C1 segment of cervical spinal cord (tissue), 14 donors: ENCODE measurements around the gene KRT15.
"Not testable (repeated sequence)": the region's sequence is repeated elsewhere in the genome, so short reads cannot be mapped to it uniquely, and the experiment has no call there.

ENCODE experiments used
- DNase-seq, 14 donors: peaks; one replicate each; lab custom pipeline; 2025; lab: John Stamatoyannopoulos, UW

The KRT15 gene

GRCh38 chr17:41544491-41544892, 25.8 kb upstream of the KRT15 start:
- no peak for DNase-seq

- DNase-seq, result not testable (repeated sequence)
Measured at GRCh38 chr17:41542786-41543185, 24.1 kb upstream of the KRT15 start.

- no peak for DNase-seq
Measured at GRCh38 chr17:41542357-41542756, 23.7 kb upstream of the KRT15 start.

- DNase-seq, result no peak
Measured at GRCh38 chr17:41540921-41541625, 22.4 kb upstream of the KRT15 start.

GRCh38 chr17:41539979-41540701, 21.4 kb upstream of the KRT15 start:
- no peak for DNase-seq

- no peak for DNase-seq
Measured at GRCh38 chr17:41539071-41539492, 20.4 kb upstream of the KRT15 start.

GRCh38 chr17:41538565-41538991, 19.9 kb upstream of the KRT15 start:
- DNase-seq, result no peak

- DNase-seq, result no peak
Measured at GRCh38 chr17:41537990-41538389, 19.3 kb upstream of the KRT15 start.

GRCh38 chr17:41537614-41537954, 18.9 kb upstream of the KRT15 start:
- DNase-seq, result no peak

- no peak for DNase-seq
Measured at GRCh38 chr17:41536741-41537613, 18.3 kb upstream of the KRT15 start.

GRCh38 chr17:41535764-41536481, 17.2 kb upstream of the KRT15 start:
- DNase-seq, result no peak

- no peak for DNase-seq
Measured at GRCh38 chr17:41534899-41535546, 16.3 kb upstream of the KRT15 start.

- DNase-seq, result no peak
Measured at GRCh38 chr17:41533613-41534012, 14.9 kb upstream of the KRT15 start.

GRCh38 chr17:41532947-41533570, 14.4 kb upstream of the KRT15 start:
- no peak for DNase-seq

GRCh38 chr17:41531993-41532392, 13.3 kb upstream of the KRT15 start:
- DNase-seq, result no peak

GRCh38 chr17:41530062-41531048, 11.7 kb upstream of the KRT15 start:
- DNase-seq, result no peak

GRCh38 chr17:41529491-41529915, 10.8 kb upstream of the KRT15 start:
- DNase-seq, result no peak

GRCh38 chr17:41528959-41529353, 10.3 kb upstream of the KRT15 start:
- DNase-seq, result no peak
